Kidney epithelial cell (primary cell): Measurements from ENCODE around the gene CAPN13. TPM values are rescaled to one million over a fixed set of nuclear protein-coding genes. Genes with fewer than 3 reads are reported as not detected.

Experiments
- DNase-seq: peaks from one replicate; pipeline ENCODE4 v3.0.0-alpha.2; 2010; ENCODE audit warnings: low read depth
- H3K27me3 ChIP-seq: 2 replicates; pipeline ENCODE4 v1.6.0; 2011; ENCODE audit warnings: low read length; ENCODE audit not compliant: control insufficient read depth, insufficient read depth
- H3K36me3 ChIP-seq: 2 replicates; pipeline ENCODE4 v1.5.1; 2011; ENCODE audit warnings: low read length; ENCODE audit not compliant: control insufficient read depth, insufficient read depth
- H3K4me3 ChIP-seq: 2 replicates; pipeline ENCODE4 v1.5.1; 2011; ENCODE audit warnings: low read depth, mild to moderate bottlenecking, control low read depth, low read length
- CTCF ChIP-seq: IDR thresholded peaks from 2 replicates; pipeline ENCODE4 v1.5.1; 2011; ENCODE audit warnings: mild to moderate bottlenecking, moderate library complexity, low read length, control low read depth, inconsistent platforms; ENCODE audit not compliant: insufficient read depth, poor library complexity, severe bottlenecking
- total RNA-seq: library from RNA; depleted of rRNA; stranded (reverse); fragments of >200 nt; gene quantifications from 2 replicates; pipeline ENCODE4 v1.2.3, GENCODE V29; 2015

Gene CAPN13
- total RNA-seq, 1 donor from 2014 or later, result not detected

- Histone ChIP-seq H3K27me3 (peaks cover 23% of the 10 kb centered on the region), H3K36me3 (no peaks in the 10 kb centered on the region), H3K4me3 (no peak overlapping the region)
- TF ChIP-seq CTCF, result no peak
- DNase-seq, result no peak
These were observed 46.0 kb downstream of the CAPN13 start for GRCh38 chr2:30761226-30761625.

- peaks cover 20% of the 10 kb centered on the region for H3K27me3 ChIP-seq
- H3K4me3 ChIP-seq, result no peak overlapping the region
- H3K36me3 ChIP-seq, result no peaks in the 10 kb centered on the region
- no peak for DNase-seq
- no peak for TF ChIP-seq CTCF
These were observed 47.8 kb downstream of the CAPN13 start for GRCh38 chr2:30759481-30759880.

- no peak overlapping the region for H3K4me3 ChIP-seq
- no peaks in the 10 kb centered on the region for H3K36me3 ChIP-seq
- no peak for TF ChIP-seq CTCF
These were observed 49.0 kb downstream of the CAPN13 start for GRCh38 chr2:30758191-30758651.

GRCh38 chr2:30757749-30758148, 49.5 kb downstream of the CAPN13 start:
- H3K36me3 ChIP-seq, result no peaks in the 10 kb centered on the region
- DNase-seq, result no peak
- H3K4me3 ChIP-seq, result no peak overlapping the region
- TF ChIP-seq CTCF, result no peak
- H3K27me3 ChIP-seq, result peaks cover 16% of the 10 kb centered on the region

More at GRCh38 chr2:30758191-30758651, 49.0 kb downstream of the CAPN13 start:
- peaks cover 16% of the 10 kb centered on the region for H3K27me3 ChIP-seq
- DNase-seq, result no peak

- no peak for DNase-seq
- no peak for TF ChIP-seq CTCF
- Histone ChIP-seq H3K27me3 (peaks cover 18% of the 10 kb centered on the region), H3K36me3 (no peaks in the 10 kb centered on the region), H3K4me3 (no peak overlapping the region)
These were observed 50.3 kb downstream of the CAPN13 start for GRCh38 chr2:30756971-30757370.

- peaks cover 18% of the 10 kb centered on the region for H3K27me3 ChIP-seq
- no peak for TF ChIP-seq CTCF
- DNase-seq, result peak; percentile 28
- H3K4me3 ChIP-seq, result no peak overlapping the region
- H3K36me3 ChIP-seq, result no peaks in the 10 kb centered on the region
These were observed 51.1 kb downstream of the CAPN13 start for GRCh38 chr2:30756051-30756719.
